Activated gamma-delta T cell (primary cell): ENCODE results near the gene PTGES3.
"Not testable (repeated sequence)": the region's sequence is repeated elsewhere in the genome, so short reads cannot be mapped to it uniquely, and the experiment has no call there.

ENCODE experiments used
- DNase-seq: peaks from one replicate; lab custom pipeline; 2025; lab: John Stamatoyannopoulos, UW

Gene PTGES3

GRCh38 chr12:56657416-56658379 lies 30.4 kb downstream of the PTGES3 start:
- DNase-seq, result no peak

GRCh38 chr12:56653781-56654180 lies 34.3 kb downstream of the PTGES3 start:
- DNase-seq, result not testable (repeated sequence)

DNA sequence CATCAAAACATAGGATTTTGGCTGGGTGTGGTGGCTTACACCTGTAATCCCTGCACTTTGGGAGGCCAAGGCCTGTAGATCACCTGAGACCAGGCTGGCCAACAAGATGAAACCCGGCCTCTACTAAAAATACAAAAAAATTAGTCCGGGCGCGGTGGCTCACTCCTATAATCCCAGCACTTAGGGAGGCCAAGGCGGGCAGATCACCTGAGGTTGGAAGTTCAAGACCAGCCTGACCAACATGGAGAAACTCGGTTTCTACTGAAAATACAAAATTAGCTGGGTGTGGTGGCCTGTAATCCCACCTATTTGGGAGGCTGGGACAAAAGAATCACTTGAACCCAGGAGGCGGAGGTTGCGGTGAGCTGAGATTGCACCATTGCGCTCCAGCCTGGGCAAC lies 40.1 kb downstream of the PTGES3 start:
- not testable (repeated sequence) for DNase-seq

DNA sequence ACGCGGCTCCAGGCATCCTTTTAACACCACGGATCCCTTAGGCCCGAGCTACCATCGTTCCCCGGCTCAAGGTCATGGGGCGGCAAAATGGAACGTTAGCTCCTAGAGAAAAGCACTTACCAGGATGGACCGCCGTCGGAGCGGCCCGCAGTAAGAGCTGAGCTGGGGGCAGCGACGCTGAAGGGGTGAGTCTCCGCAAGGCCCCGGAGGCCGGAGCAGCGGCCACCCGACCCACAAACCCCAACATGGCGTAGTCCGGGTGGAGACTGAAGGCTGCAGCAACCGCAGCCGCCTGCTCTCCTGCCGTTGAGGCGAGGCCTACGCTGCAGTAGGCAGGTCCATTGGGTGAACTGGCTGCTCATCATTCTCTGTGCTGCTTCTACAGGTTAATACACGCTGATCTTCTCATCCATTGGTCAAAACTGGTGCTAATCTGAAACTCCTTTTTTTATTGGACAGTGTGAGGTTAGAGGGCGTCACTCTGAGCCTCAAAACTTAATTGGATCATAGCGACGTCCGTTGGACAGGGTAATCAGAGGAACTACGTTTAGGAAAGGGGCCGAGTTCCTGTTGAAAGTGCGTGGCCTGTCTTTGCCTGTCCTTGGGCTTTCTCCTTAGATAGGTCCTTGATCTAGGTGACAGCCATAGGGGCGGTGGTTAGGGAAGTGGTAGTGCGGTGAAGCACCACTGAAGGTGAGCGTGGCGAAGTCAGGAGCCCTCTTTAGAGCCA lies 42.2 kb downstream of the PTGES3 start, which contains the start of gene ATP5F1B:
Gene ATP5F1B (minus strand): TSS at position 268 of the 730 bp plus-strand sequence. CDS start 21 bp downstream, at position 247.
- DNase-seq, result peak; percentile 63

- no peak for DNase-seq
Observed at GRCh38 chr12:56645201-56645716, 42.8 kb downstream of the PTGES3 start.

GRCh38 chr12:56644654-56645053 lies 43.4 kb downstream of the PTGES3 start:
- DNase-seq, result no peak

DNA sequence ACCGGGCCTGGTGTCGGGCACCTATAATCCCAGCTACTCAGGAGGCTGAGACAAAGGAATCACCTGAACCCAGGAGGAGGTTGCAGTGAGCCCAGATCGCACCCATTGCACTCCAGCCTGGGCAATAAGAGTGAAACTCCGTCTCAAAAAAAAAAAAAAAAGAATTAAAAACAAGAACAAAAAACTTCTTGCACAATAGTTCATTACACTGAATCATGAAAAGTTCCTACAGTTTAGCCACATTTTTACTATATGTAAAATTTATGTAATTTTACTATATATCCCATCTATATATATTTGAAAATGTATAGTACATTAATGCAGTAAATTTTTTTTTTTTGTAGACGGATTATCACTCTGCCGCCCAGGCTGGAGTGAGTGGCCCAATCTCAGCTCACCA lies 46.9 kb downstream of the PTGES3 start:
- DNase-seq, result no peak

GRCh38 chr12:56637621-56638020 lies 50.5 kb downstream of the PTGES3 start:
- DNase-seq, result no peak

GRCh38 chr12:56636675-56637540 lies 51.2 kb downstream of the PTGES3 start:
- peak; percentile 79 for DNase-seq

DNA sequence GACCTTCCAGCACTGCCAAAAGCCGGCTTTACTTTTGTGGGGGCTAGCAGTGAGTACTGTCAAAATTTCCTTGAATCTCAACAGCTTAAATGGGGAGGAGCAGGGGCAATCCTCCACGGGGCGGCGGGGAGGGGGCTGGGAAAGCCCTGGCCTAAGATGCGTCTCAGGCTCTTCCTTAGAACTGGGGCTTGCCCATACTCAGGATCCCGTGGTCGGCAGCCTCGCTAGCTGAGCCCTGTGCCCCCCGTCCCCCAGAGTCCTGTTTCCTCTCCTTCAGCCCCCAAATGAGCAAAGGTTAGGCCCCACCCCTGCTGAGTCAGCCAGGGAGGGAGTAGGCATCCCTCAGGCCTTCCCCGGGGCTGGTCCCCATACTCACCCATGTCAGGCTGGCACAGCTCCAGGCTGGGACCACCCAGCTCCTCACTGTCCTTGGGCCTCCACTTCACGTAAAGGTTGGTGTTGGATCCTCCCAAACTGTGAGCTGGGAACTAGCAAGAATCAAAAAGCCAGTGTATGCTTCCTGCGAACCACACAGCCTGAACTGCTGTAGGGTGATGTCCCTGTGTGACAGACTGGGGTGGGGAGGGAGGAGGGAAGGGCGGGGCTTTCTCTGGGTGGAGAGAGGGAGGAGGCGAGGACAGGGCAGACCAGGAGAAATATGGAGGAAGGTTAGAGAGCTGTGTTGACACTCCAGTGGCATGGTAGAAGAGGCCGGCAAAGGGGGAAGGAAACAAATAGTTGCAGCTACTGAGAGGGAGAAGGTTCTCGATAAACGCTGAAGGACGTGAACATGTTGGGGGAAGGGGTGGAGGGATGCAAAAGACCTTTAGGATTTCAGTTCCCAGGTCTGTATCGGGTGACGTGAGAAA lies 52.0 kb downstream of the PTGES3 start:
- peak; percentile 16 for DNase-seq

- peak; percentile 52 for DNase-seq
Observed at GRCh38 chr12:56634837-56635791, 53.0 kb downstream of the PTGES3 start.

DNA sequence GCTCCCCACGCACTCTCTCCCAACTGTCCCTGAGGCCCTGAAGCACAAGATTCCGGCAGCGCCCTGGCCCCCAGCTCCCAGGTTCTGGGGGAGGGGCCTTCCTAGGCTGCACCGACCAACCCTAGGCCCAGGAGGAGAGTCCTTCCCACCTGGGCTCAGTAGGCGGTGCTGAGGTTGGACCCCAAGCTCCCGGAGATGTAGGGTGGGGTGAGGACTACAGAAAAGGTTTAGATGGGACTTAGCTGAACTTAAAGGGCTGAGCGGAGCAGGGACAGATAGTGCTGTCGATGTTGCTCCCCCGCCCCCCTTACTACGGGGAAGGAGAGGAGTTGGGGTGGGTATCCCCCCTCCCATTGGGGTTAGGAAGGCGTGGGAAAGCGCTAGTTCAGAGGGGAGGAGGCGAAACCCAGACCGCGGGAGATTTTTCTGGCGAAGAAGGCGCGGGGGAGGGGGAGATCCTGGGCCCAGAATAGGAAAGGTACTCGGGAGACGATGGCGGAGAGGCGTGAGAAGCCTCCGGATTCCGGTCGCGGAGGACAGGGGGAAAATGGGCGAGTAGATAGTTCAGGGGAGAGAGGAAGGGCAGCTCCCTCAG lies 53.7 kb downstream of the PTGES3 start:
- DNase-seq, result no peak

DNA sequence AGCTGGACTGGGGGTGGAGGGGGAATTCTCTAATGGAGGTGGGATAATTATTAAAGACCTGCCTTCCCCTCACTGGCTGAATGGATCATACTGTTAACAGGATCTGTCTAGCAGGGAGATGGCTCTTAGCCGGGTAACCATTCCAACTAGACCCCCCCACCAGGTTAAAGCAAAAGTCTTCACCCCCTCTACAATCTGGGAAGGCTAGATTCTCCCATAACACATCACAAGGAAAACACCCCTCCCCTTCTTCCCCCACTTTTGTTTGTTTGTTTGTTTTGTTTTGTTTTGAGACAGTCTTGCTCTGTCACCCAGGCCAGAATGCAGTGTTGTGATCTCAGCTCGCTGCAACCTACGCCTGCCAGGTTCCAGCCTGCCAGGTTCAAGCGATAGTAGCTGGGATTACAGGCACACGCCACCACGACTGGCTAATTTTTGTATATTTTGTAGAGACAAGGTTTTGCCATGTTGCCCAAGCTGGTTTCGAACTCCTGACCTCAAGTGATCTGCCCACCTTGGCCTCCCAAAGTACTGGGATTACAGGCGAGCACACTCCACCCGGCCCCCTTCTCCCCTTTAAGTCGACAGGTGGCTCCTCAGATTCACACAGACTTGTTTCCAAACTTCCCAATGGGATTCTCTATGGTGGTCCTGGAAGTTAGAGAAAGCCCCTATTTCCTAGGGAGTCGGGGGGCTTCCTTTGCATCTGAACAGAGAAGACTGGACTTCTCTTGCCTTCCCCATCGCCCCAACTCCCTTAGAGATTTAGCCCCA lies 54.4 kb downstream of the PTGES3 start:
- no peak for DNase-seq

GRCh38 chr12:56632701-56633467 lies 55.2 kb downstream of the PTGES3 start:
- no peak for DNase-seq

- DNase-seq, result peak; percentile 25
Observed at GRCh38 chr12:56631790-56632700, 56.0 kb downstream of the PTGES3 start.

- DNase-seq, result peak; percentile 72
Observed at GRCh38 chr12:56630180-56630632, 57.9 kb downstream of the PTGES3 start, which contains the start of gene BAZ2A. Gene BAZ2A (minus strand): TSS chr12:56630326. CDS start chr12:56617530, 12,796 bp downstream.
